ENCODE results near the gene AUTS2.

AUTS2 gene

DNA sequence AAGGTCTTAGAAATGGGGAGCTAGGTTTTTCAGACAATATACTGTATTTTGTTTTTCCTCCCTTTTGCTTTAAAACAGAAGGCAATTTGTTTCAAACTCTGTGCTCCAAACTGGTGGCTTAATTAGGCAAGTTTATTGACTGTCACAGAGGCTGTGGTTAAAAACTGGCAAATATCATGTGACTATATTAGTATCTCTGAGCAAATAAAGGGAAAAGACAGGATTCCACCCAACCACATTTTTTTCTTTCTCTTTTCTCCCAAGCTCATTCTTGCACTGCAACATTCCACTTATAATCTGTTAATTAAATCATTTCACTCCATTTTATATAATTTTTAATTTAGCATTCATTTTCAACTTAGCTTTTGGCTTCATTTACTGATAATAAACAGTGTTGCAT, 615.8 kb downstream of the AUTS2 start:
- no peak overlapping the region for H3K27ac Mint-ChIP-seq
- no peaks in the 10 kb centered on the region for H3K36me3 Mint-ChIP-seq (ENCODE audit: low read depth)
- no peaks in the 10 kb centered on the region for H3K9me3 Mint-ChIP-seq
- peaks cover 5% of the 10 kb centered on the region for H3K4me1 Mint-ChIP-seq
- H3K27me3 Mint-ChIP-seq (ENCODE audit: low read depth), result no peaks in the 10 kb centered on the region
- no peak for TF ChIP-seq CTCF (IDR thresholded peaks at IDR 0.05; ENCODE audit: unreplicated experiment in 3 of 3)
- H3K4me3 Mint-ChIP-seq, result no peak overlapping the region

DNA sequence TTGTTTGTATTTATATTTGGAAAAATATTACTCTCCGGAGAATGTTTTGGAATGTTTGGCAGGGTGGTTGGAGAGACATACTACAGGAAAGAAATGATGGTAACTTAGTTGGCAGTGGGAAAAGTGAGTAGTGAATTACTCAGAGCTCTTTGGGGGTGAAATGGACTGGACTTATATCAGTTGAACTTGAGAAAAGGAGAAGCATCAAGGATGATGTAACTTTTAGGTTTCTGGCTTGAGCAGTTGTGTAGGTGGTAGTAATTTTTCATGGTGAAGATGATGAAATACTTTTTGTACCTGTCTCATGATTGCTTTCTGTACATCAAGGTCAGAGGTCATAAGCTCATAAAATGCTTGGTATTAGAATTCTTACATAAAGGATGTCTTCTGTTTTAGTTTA, 617.2 kb downstream of the AUTS2 start:
- no peak overlapping the region for H3K27ac Mint-ChIP-seq
- H3K27me3 Mint-ChIP-seq (ENCODE audit: low read depth), result no peaks in the 10 kb centered on the region
- peaks cover 5% of the 10 kb centered on the region for H3K4me1 Mint-ChIP-seq
- no peak for TF ChIP-seq CTCF (IDR thresholded peaks at IDR 0.05; ENCODE audit: unreplicated experiment in 3 of 3)
- no peaks in the 10 kb centered on the region for H3K36me3 Mint-ChIP-seq (ENCODE audit: low read depth)
- H3K9me3 Mint-ChIP-seq, result no peaks in the 10 kb centered on the region
- no peak overlapping the region for H3K4me3 Mint-ChIP-seq

DNA sequence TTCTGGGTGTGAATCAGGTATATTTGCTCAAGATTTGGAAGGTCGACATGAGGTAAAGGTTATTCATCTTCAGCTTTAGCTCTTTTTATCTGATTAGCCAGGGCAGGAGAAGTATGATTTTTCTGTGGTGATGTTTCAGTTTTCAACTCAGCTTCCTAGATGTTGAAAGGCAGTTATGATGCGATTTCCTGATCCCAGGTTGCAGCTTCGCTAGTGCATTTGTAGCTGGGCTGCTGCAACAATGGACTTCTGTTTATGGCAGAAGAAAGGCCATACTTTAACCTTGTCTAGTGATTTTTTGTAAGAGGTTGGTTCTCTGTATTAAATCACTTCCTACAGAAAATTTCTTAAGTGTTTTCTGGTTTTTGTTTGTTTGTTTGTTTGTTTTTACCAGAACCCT, 619.3 kb downstream of the AUTS2 start:
- no peaks in the 10 kb centered on the region for H3K9me3 Mint-ChIP-seq
- no peaks in the 10 kb centered on the region for H3K27me3 Mint-ChIP-seq (ENCODE audit: low read depth)
- H3K4me3 Mint-ChIP-seq, result no peak overlapping the region
- no peaks in the 10 kb centered on the region for H3K36me3 Mint-ChIP-seq (ENCODE audit: low read depth)
- no peaks in the 10 kb centered on the region for H3K4me1 Mint-ChIP-seq
- H3K27ac Mint-ChIP-seq, result no peak overlapping the region
- TF ChIP-seq CTCF (IDR thresholded peaks at IDR 0.05; ENCODE audit: unreplicated experiment in 3 of 3), result no peak

DNA sequence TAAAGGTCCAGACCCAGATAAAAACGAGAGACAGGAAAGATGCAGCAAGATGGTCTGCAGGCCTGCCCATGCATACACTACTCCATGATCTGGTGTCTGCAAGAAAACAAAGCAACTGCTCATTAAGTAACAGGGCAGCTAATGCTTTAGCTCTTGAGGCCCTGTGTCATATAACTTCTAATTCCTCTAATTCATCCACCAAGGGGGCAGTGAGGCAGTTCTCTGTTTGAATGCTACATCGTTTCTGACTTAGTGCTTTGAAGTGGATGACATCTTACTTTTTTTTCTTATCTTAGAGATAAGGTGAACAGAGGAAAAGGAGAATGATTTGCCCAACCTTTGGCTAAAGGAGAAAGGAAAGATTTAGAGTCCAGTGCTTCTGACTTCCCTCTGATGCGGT, 619.7 kb downstream of the AUTS2 start:
- Mint-ChIP-seq H3K36me3 (ENCODE audit: low read depth) (no peaks in the 10 kb centered on the region), H3K4me1 (no peaks in the 10 kb centered on the region), H3K4me3 (no peak overlapping the region), H3K27ac (no peak overlapping the region), H3K9me3 (no peaks in the 10 kb centered on the region), H3K27me3 (ENCODE audit: low read depth) (no peaks in the 10 kb centered on the region)
- no peak for TF ChIP-seq CTCF (IDR thresholded peaks at IDR 0.05; ENCODE audit: unreplicated experiment in 3 of 3)

DNA sequence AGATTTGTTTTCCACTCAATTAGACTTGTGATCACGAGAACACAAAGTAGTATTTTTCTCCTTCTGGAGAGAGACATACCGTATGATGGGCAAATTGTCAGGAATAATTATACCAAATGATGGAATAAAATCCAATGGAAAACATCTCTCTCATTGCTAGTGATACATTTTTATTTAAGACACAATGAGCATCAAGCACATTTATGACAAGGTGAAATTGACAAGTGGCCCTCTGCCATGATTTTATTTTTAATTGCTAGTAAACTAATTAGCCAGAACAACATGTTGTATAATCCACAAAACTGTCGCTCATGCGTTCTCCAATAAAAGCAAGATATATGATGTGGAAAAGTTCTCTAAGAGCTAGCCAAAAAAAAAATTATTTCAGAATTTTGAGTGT, 620.8 kb downstream of the AUTS2 start:
- H3K4me1 Mint-ChIP-seq, result no peaks in the 10 kb centered on the region
- no peak for TF ChIP-seq CTCF (IDR thresholded peaks at IDR 0.05; ENCODE audit: unreplicated experiment in 3 of 3)
- H3K4me3 Mint-ChIP-seq, result no peak overlapping the region
- H3K27me3 Mint-ChIP-seq (ENCODE audit: low read depth), result no peaks in the 10 kb centered on the region
- H3K9me3 Mint-ChIP-seq, result no peaks in the 10 kb centered on the region
- H3K36me3 Mint-ChIP-seq (ENCODE audit: low read depth), result no peaks in the 10 kb centered on the region
- no peak overlapping the region for H3K27ac Mint-ChIP-seq

- Mint-ChIP-seq H3K27ac (no peak overlapping the region), H3K4me3 (no peak overlapping the region), H3K27me3 (ENCODE audit: low read depth) (no peaks in the 10 kb centered on the region), H3K36me3 (ENCODE audit: low read depth) (peaks cover 48% of the 10 kb centered on the region), H3K4me1 (no peaks in the 10 kb centered on the region), H3K9me3 (peaks cover 36% of the 10 kb centered on the region)
- no peak for TF ChIP-seq CTCF (IDR thresholded peaks at IDR 0.05; ENCODE audit: unreplicated experiment in 3 of 3)
Observed at GRCh38 chr7:70229242-70229641, 631.0 kb downstream of the AUTS2 start.
